H1 (cell line): ENCODE results near the gene CHST8. TPM values are rescaled to one million over a fixed set of nuclear protein-coding genes. Genes with fewer than 3 reads are reported as not detected.

ENCODE experiments used
- CTCF ChIA-PET: fragments of 300-600 bp; sonication (Branson Sonifier 250); formaldehyde crosslinking; loops from one replicate; lab custom pipeline; 2021; ENCODE audit not compliant: partially characterized antibody; lab: Charles Lee
- POLR2A ChIA-PET: fragments of 300-600 bp; sonication (Branson Sonifier 250); formaldehyde crosslinking; loops from one replicate; lab custom pipeline; 2021; ENCODE audit warnings: inconsistent platforms; ENCODE audit not compliant: partially characterized antibody; lab: Charles Lee
- DNase-seq, 2 experiments: peaks; one replicate each; pipeline versions ENCODE4 v3.0.0 to v3.0.0-alpha.2; 2010 to 2022; ENCODE audit warnings: low spot score in 2 of 2, low read depth in 1 of 2, mixed read lengths in 1 of 2
- FAIRE-seq: peaks from 2 replicates; lab custom pipeline; 2011; peaks lifted over from hg19 to GRCh38; lab: Jason Lieb, UNC
- H2AFZ ChIP-seq: 2 replicates; pipeline ENCODE4 v1.8.1; 2012; ENCODE audit warnings: low read length, inconsistent platforms
- H2AK5ac ChIP-seq: 2 replicates; pipeline ENCODE4 v1.6.1; 2013; ENCODE audit warnings: low read depth, low read length
- H2BK120ac ChIP-seq: replicated peaks from 2 replicates; pipeline ENCODE3; 2013; ENCODE audit warnings: low read depth, low read length, inconsistent platforms
- H2BK12ac ChIP-seq: 2 replicates; pipeline ENCODE4 v1.6.1; 2013; ENCODE audit warnings: low read depth, low read length
- H2BK15ac ChIP-seq: 2 replicates; pipeline ENCODE4 v1.6.1; 2013; ENCODE audit warnings: low read length
- H2BK20ac ChIP-seq: 2 replicates; pipeline ENCODE4 v1.6.1; 2013; ENCODE audit warnings: low read length
- H2BK5ac ChIP-seq: 2 replicates; pipeline ENCODE4 v1.6.1; 2013; ENCODE audit warnings: low read depth, low read length
- H3K14ac ChIP-seq: 2 replicates; pipeline ENCODE4 v1.6.1; 2013; ENCODE audit warnings: inconsistent platforms; ENCODE audit not compliant: insufficient read length
- H3K18ac ChIP-seq: 2 replicates; pipeline ENCODE4 v1.6.1; 2013; ENCODE audit warnings: low read length; ENCODE audit errors: extremely low read depth
- H3K23ac ChIP-seq: 2 replicates; pipeline ENCODE4 v1.6.1; 2013; ENCODE audit warnings: inconsistent platforms; ENCODE audit not compliant: insufficient read length
- H3K23me2 ChIP-seq: 2 replicates; pipeline ENCODE4 v1.6.1; 2013; ENCODE audit warnings: low read depth, low read length
- H3K27ac ChIP-seq: 2 replicates; pipeline ENCODE4 v1.6.1; 2011; ENCODE audit warnings: low read depth, low read length, inconsistent platforms
- H3K27me3 ChIP-seq, 4 experiments: replicated peaks in 1 of 4; 1 replicate in 1 of 4; 2 replicates in 3 of 4; pipeline versions ENCODE4 v1.6.1 to v1.8.1; 2011 to 2013; ENCODE audit warnings: low read length in 3 of 4, mild to moderate bottlenecking in 3 of 4, inconsistent platforms in 2 of 4, mixed read lengths in 2 of 4, moderate library complexity in 1 of 4; ENCODE audit not compliant: control insufficient read depth in 3 of 4, insufficient read depth in 3 of 4; ENCODE audit errors: extremely low read depth in 1 of 4
- H3K36me3 ChIP-seq, 4 experiments: 2 replicates each; pipeline versions ENCODE4 v1.6.1 to v1.8.1; 2011 to 2013; ENCODE audit warnings: mild to moderate bottlenecking in 4 of 4, low read length in 3 of 4, moderate library complexity in 2 of 4, control low read depth in 1 of 4, inconsistent platforms in 1 of 4; ENCODE audit not compliant: insufficient read depth in 4 of 4, control insufficient read depth in 2 of 4
- H3K4ac ChIP-seq: replicated peaks from 2 replicates; pipeline ENCODE3; 2013; ENCODE audit warnings: low read length, low read depth, mixed read lengths, inconsistent platforms; ENCODE audit not compliant: insufficient read length
- H3K4me1 ChIP-seq, 4 experiments: replicated peaks in 1 of 4; 1 replicate in 1 of 4; 2 replicates in 3 of 4; pipeline versions ENCODE4 v1.6.1 to v1.8.1; 2011 to 2013; ENCODE audit warnings: low read length in 3 of 4, inconsistent platforms in 2 of 4, mixed read lengths in 1 of 4; ENCODE audit not compliant: insufficient read depth in 4 of 4, control insufficient read depth in 3 of 4
- H3K4me2 ChIP-seq, 2 experiments: 2 replicates each; pipeline versions ENCODE4 v1.6.1 to v1.8.1; 2011 to 2013; ENCODE audit warnings: low read depth in 2 of 2, low read length in 2 of 2, control low read depth in 1 of 2, inconsistent platforms in 1 of 2, mild to moderate bottlenecking in 1 of 2; ENCODE audit not compliant: insufficient read depth in 1 of 2
- H3K4me3 ChIP-seq, 4 experiments: fragments of 200-600, 300-600 bp in 1 of 4; sonication (generic), shearing (Covaris generic), sonication (Bioruptor Twin) in 1 of 4; 2 replicates each; pipeline versions ENCODE4 v1.5.1 to v1.8.1; 2011 to 2016; ENCODE audit warnings: low read length in 4 of 4, low read depth in 3 of 4, control low read depth in 2 of 4, inconsistent platforms in 2 of 4, mild to moderate bottlenecking in 2 of 4, mixed read lengths in 1 of 4, moderate library complexity in 1 of 4; ENCODE audit not compliant: insufficient read depth in 2 of 4; ENCODE audit errors: extremely low read depth in 1 of 4
- H3K56ac ChIP-seq: replicated peaks from 2 replicates; pipeline ENCODE3; 2013; ENCODE audit warnings: low read depth, mild to moderate bottlenecking, mixed read lengths, low read length, inconsistent platforms; ENCODE audit not compliant: insufficient read length
- H3K79me1 ChIP-seq: 2 replicates; pipeline ENCODE4 v1.6.1; 2013; ENCODE audit warnings: low read depth, low read length, control low read depth
- H3K79me2 ChIP-seq, 2 experiments: 2 replicates each; pipeline versions ENCODE4 v1.6.1 to v1.8.1; 2012 to 2013; ENCODE audit warnings: low read length in 2 of 2, mild to moderate bottlenecking in 2 of 2, inconsistent platforms in 1 of 2; ENCODE audit not compliant: insufficient read depth in 2 of 2, control insufficient read depth in 1 of 2
- H3K9ac ChIP-seq, 4 experiments: replicated peaks in 1 of 4; 1 replicate in 1 of 4; 2 replicates in 3 of 4; pipeline versions ENCODE4 v1.6.1 to v1.8.1; 2011 to 2013; ENCODE audit warnings: low read depth in 3 of 4, low read length in 3 of 4, control low read depth in 2 of 4, mild to moderate bottlenecking in 2 of 4, moderate library complexity in 2 of 4, inconsistent platforms in 1 of 4; ENCODE audit errors: extremely low read depth in 1 of 4
- H3K9me3 ChIP-seq, 2 experiments: 2 replicates each; pipeline versions ENCODE4 v1.6.1 to v1.8.1; 2012 to 2013; ENCODE audit warnings: mild to moderate bottlenecking in 2 of 2, moderate library complexity in 2 of 2, control low read depth in 1 of 2, inconsistent platforms in 1 of 2, low read depth in 1 of 2, low read length in 1 of 2, mixed read lengths in 1 of 2; ENCODE audit not compliant: insufficient read depth in 2 of 2
- H4K20me1 ChIP-seq, 2 experiments: replicated peaks in 1 of 2; 2 replicates each; pipeline versions ENCODE3 to v1.8.1; 2011 to 2013; ENCODE audit warnings: inconsistent platforms in 2 of 2, low read length in 2 of 2, mild to moderate bottlenecking in 1 of 2; ENCODE audit not compliant: insufficient read depth in 2 of 2, control insufficient read depth in 1 of 2
- H4K5ac ChIP-seq: 2 replicates; pipeline ENCODE4 v1.6.1; 2013; ENCODE audit warnings: low read length, low read depth, mixed read lengths, inconsistent platforms; ENCODE audit not compliant: insufficient read length
- H4K8ac ChIP-seq: 2 replicates; pipeline ENCODE4 v1.8.0; 2013; ENCODE audit warnings: mild to moderate bottlenecking, moderate library complexity, low read length, inconsistent platforms; ENCODE audit not compliant: insufficient read depth; ENCODE audit errors: extremely low read depth
- H4K91ac ChIP-seq: replicated peaks from 2 replicates; pipeline ENCODE3; 2013; ENCODE audit warnings: low read length, mixed read lengths, inconsistent platforms; ENCODE audit not compliant: insufficient read length
- RBBP5 ChIP-seq: IDR thresholded peaks from 2 replicates; pipeline ENCODE4 v1.7.1; 2012; ENCODE audit warnings: low read depth, mild to moderate bottlenecking, inconsistent platforms, low read length, moderate library complexity, borderline replicate concordance
- RNF2 ChIP-seq: fragments of 200-900, 300-1000 bp; sonication (generic); IDR thresholded peaks from 2 replicates; pipeline ENCODE4 v1.7.1; 2016; ENCODE audit warnings: borderline replicate concordance, low read depth, mild to moderate bottlenecking, antibody characterized with exemption, low read length; ENCODE audit not compliant: poor library complexity, severe bottlenecking; ENCODE audit errors: missing control alignments
- WGBS, 2 experiments: shearing (Covaris generic) in 1 of 2; methylation state at CpG; one replicate each; pipeline versions ENCODE4 v1.1.6 to v1.1.7; 2013 to 2015; ENCODE audit warnings: low lambda C conversion rate in 2 of 2, mixed read lengths in 2 of 2, inconsistent platforms in 1 of 2, low coverage in 1 of 2, missing lambda C conversion rate in 1 of 2; ENCODE audit not compliant: insufficient replicate concordance in 2 of 2, insufficient coverage in 1 of 2, insufficient read length in 1 of 2; ENCODE audit errors: extremely low coverage in 1 of 2, missing lambda C conversion rate in 1 of 2; 5-methylcytosine and 5-hydroxymethylcytosine counted together
- polyA plus RNA-seq, 7 experiments: library from polyadenylated mRNA; depleted of rRNA in 3 of 7; stranded (reverse) in 5 of 7; unstranded in 2 of 7; fragments of >200 nt in 5 of 7; fragments of 200-250 nt in 2 of 7; gene quantifications; 1 replicate in 5 of 7; 2 replicates in 1 of 7; 4 replicates in 1 of 7; pipeline versions ENCODE4 v1.2.1 to v1.2.3, GENCODE V29; 2011 to 2013; ENCODE audit warnings: missing spikeins in 2 of 7, mixed read lengths in 2 of 7
- total RNA-seq: library from RNA; stranded (reverse); fragmentation: NEBNext Ultra II Directional; extraction: Animal tissue kit (Norgen Biotek cat#: 25700); gene quantifications from 2 replicates; pipeline ENCODE4 v1.2.1, GENCODE V29; 2021
- TF ChIP-seq, protein P1 (sequence below): IDR thresholded peaks from 2 replicates; pipeline ENCODE4 v1.6.1; 2011; ENCODE audit warnings: low read depth, mild to moderate bottlenecking, low read length; ENCODE audit not compliant: insufficient read depth

CHST8 gene
- total and polyA plus RNA-seq, 2 of the 8 experiments (the other 6 are each of a cell fraction or from before 2014, with no cell fraction given): 10.8 to 28.2 TPM

DNA sequence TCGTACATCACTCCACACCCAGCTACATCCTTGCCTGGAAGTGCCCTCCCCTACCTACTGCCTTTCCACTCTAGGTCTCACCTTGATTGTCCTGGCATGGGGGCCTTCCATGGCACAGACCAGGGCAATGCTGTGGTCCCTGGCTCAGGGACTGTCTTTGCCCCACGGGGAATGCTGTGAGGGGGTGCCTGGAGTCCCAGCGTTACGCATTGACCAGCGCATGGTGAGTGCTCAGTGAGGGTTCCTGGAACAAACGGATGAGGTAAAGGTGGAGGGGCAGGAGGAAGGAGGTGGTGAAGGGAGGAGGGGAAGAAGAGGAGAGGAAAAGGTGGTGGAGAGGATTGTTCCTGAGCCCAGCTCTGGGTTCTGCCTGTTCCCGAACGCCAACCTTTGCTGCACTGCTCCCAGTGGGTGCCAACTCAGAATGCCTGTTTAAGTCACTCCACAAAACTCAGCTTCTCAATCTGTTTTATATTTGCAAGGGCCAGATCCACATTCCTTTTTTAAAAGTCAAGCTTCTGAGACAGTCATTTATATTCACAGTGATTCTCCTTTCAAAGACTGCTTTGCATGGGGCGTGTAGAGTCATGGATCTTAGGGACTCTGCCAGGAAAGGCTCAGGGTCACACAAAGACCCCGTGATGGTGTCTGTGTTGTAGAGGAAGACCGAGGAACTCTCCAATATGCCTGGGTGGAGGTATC is 40.8 kb downstream of the CHST8 start:
- Histone ChIP-seq H3K27ac (no peak overlapping the region), H3K9ac (no peak overlapping the region), H3K4me3 (no peak overlapping the region), H3K56ac (no peak overlapping the region), H3K23me2 (no peaks in the 10 kb centered on the region), H2BK12ac (0 out of 2 replicates have a peak overlapping the region, but pooled peaks have one; percentile 52), H3K14ac (no peak overlapping the region), H4K8ac (no peak overlapping the region), H3K4ac (no peak overlapping the region), H3K18ac (peak overlapping the region; percentile 71), H3K36me3 (no peaks in the 10 kb centered on the region), H4K91ac (no peak overlapping the region), H4K20me1 (peaks cover 0 to 4% of the 10 kb centered on the region in 2 experiments), H2BK120ac (no peak overlapping the region), H3K9me3 (no peaks in the 10 kb centered on the region), H4K5ac (no peak overlapping the region), H2BK5ac (no peak overlapping the region), H3K4me2 (no peak overlapping the region), H3K23ac (no peak overlapping the region), H2AFZ (no peak overlapping the region), H2BK20ac (no peak overlapping the region), H2AK5ac (no peak overlapping the region), H3K4me1 (peaks cover 0 to 8% (median 6%) of the 10 kb centered on the region in 4 experiments; a peak in 4 of 7 replicates), H2BK15ac (no peak overlapping the region), H3K27me3 (no peaks in the 10 kb centered on the region), H3K79me1 (0 out of 2 replicates have a peak, but pooled peaks cover 3% of the 10 kb centered on the region), H3K79me2 (0 out of 4 replicates have a peak, but pooled peaks cover 0 to 3% of the 10 kb centered on the region in 2 experiments)
- POLR2A ChIA-PET: interaction anchor here (0.9 to 1.4 kb wide), 3 partner anchors 12 to 40 kb away, joined by 3 to 5 read pairs (median 3); no protein-coding TSS in a partner anchor
- no peak for DNase-seq
- FAIRE-seq: no peak
- WGBS, 2 experiments: 79% methylated on average over 11 of the region's 11 CpGs; no CpG with 5 or more reads in 1 of the 2 experiments
- TF ChIP-seq RNF2: no peak
- TF ChIP-seq RBBP5: no peak
- TF ChIP-seq, protein P1, sequence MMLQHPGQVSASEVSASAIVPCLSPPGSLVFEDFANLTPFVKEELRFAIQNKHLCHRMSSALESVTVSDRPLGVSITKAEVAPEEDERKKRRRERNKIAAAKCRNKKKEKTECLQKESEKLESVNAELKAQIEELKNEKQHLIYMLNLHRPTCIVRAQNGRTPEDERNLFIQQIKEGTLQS: no peak
- CTCF ChIA-PET: no interaction called here
